ENCODE results near the gene CADPS.

GRCh38 chr3:62622553-62623174, 252.6 kb downstream of the CADPS start:
- TF ChIP-seq CTCF (IDR thresholded peaks at IDR 0.05) (peak; percentile 60), JUNB (IDR thresholded peaks at IDR 0.05) (no peak), POLR2A (IDR thresholded peaks at IDR 0.05; ENCODE audit: low read length) (no peak), RCOR1 (IDR thresholded peaks at IDR 0.05; ENCODE audit: low read depth, low read length) (no peak), BCL3 (IDR thresholded peaks at IDR 0.05) (no peak), NR3C1 (IDR thresholded peaks at IDR 0.05) (no peak), MAFK (IDR thresholded peaks at IDR 0.05; ENCODE audit: partially characterized antibody) (no peak), MAZ (IDR thresholded peaks at IDR 0.05; ENCODE audit: borderline replicate concordance, low read depth, low read length) (no peak), NPAS2 (CRISPR knock-in tag; IDR thresholded peaks at IDR 0.05; ENCODE audit: borderline replicate concordance) (no peak), HES2 (IDR thresholded peaks at IDR 0.05) (no peak), JUN (IDR thresholded peaks at IDR 0.05) (no peak), HMGXB4 (CRISPR knock-in tag; IDR thresholded peaks at IDR 0.05; ENCODE audit: borderline replicate concordance) (no peak)

Measured in A549 (cell line).